Liver (tissue), 9 donors: ENCODE results near the gene ALX4. TPM values are rescaled to one million over a fixed set of nuclear protein-coding genes. Genes with fewer than 3 reads are reported as not detected.

Source experiments
- DNase-seq: peaks from one replicate; pipeline ENCODE4 v3.0.0-alpha.2; 2017; ENCODE audit warnings: low spot score
- H3K27ac ChIP-seq, 2 donors: one replicate each; pipeline ENCODE4 v1.7.0; 2013; ENCODE audit warnings: inconsistent platforms in 2 of 2, low read length in 2 of 2, control low read depth in 1 of 2, low read depth in 1 of 2, mild to moderate bottlenecking in 1 of 2
- H3K27me3 ChIP-seq, 4 donors: one replicate each; pipeline versions ENCODE4 v1.6.1 to v1.7.0; 2013; ENCODE audit warnings: low read length in 3 of 4, inconsistent platforms in 1 of 4, mild to moderate bottlenecking in 1 of 4, moderate library complexity in 1 of 4; ENCODE audit not compliant: control insufficient read depth in 4 of 4, insufficient read depth in 4 of 4
- H3K36me3 ChIP-seq, 4 donors: one replicate each; pipeline versions ENCODE4 v1.6.1 to v1.7.0; 2013; ENCODE audit warnings: low read length in 3 of 4, mild to moderate bottlenecking in 3 of 4, low read depth in 1 of 4, moderate library complexity in 1 of 4; ENCODE audit not compliant: control insufficient read depth in 4 of 4, insufficient read depth in 3 of 4
- H3K4me1 ChIP-seq, 4 donors: one replicate each; pipeline versions ENCODE4 v1.6.1 to v1.7.0; 2013; ENCODE audit warnings: low read length in 3 of 4, mild to moderate bottlenecking in 3 of 4, moderate library complexity in 1 of 4; ENCODE audit not compliant: control insufficient read depth in 4 of 4, insufficient read depth in 4 of 4
- H3K4me3 ChIP-seq, 3 donors: one replicate each; pipeline versions ENCODE4 v1.6.1 to v1.7.0; 2013; ENCODE audit warnings: low read length in 3 of 3, control low read depth in 1 of 3, low read depth in 1 of 3, mild to moderate bottlenecking in 1 of 3
- H3K9ac ChIP-seq, 2 donors: one replicate each; pipeline ENCODE4 v1.7.0; 2013; ENCODE audit warnings: low read length in 2 of 2, mild to moderate bottlenecking in 2 of 2, moderate library complexity in 2 of 2, control low read depth in 1 of 2, low read depth in 1 of 2
- H3K9me3 ChIP-seq, 4 donors: one replicate each; pipeline versions ENCODE4 v1.6.1 to v1.7.0; 2013; ENCODE audit warnings: low read length in 3 of 4; ENCODE audit not compliant: control insufficient read depth in 4 of 4
- ATF3 ChIP-seq: IDR thresholded peaks from 2 replicates; pipeline ENCODE4 v1.6.1; 2016; ENCODE audit warnings: antibody characterized with exemption
- CTCF ChIP-seq: fragments of 150-350 bp; IDR thresholded peaks from 2 replicates; pipeline ENCODE4 v1.5.1; 2017; ENCODE audit warnings: improper control_type of control experiment, low read depth, low read length; ENCODE audit not compliant: missing input control
- FOXA1 ChIP-seq: IDR thresholded peaks from 2 replicates; pipeline ENCODE4 v1.6.1; 2016; ENCODE audit warnings: antibody characterized with exemption
- GABPA ChIP-seq, 2 donors: IDR thresholded peaks in 1 of 2; conservative IDR thresholded peaks in 1 of 2; 2 replicates each; pipeline ENCODE4 v1.6.1; 2016; ENCODE audit warnings: antibody characterized with exemption in 2 of 2, mild to moderate bottlenecking in 1 of 2, moderate library complexity in 1 of 2
- HNF4A ChIP-seq, 2 donors: conservative IDR thresholded peaks; 2 replicates each; pipeline ENCODE4 v1.6.1; 2016; ENCODE audit warnings: antibody characterized with exemption in 2 of 2, mild to moderate bottlenecking in 2 of 2
- HNF4G ChIP-seq: IDR thresholded peaks from 2 replicates; pipeline ENCODE4 v1.6.1; 2016; ENCODE audit warnings: antibody characterized with exemption
- JUND ChIP-seq, 2 donors: IDR thresholded peaks; 2 replicates each; pipeline ENCODE4 v1.6.1; 2016; ENCODE audit warnings: antibody characterized with exemption in 2 of 2
- NR2F2 ChIP-seq: IDR thresholded peaks from 2 replicates; pipeline ENCODE4 v1.6.1; 2016; ENCODE audit warnings: antibody characterized with exemption
- RAD21 ChIP-seq, 2 donors: IDR thresholded peaks; 2 replicates each; pipeline ENCODE4 v1.6.1; 2016; ENCODE audit warnings: antibody characterized with exemption in 2 of 2, mild to moderate bottlenecking in 2 of 2
- REST ChIP-seq: IDR thresholded peaks from 2 replicates; pipeline ENCODE4 v1.6.1; 2016; ENCODE audit warnings: antibody characterized with exemption, mild to moderate bottlenecking
- RXRA ChIP-seq, 2 donors: IDR thresholded peaks; 2 replicates each; pipeline ENCODE4 v1.6.1; 2017 to 2018; ENCODE audit warnings: antibody characterized with exemption in 2 of 2, mild to moderate bottlenecking in 1 of 2
- SP1 ChIP-seq: IDR thresholded peaks from 2 replicates; pipeline ENCODE4 v1.6.1; 2018; ENCODE audit warnings: antibody characterized with exemption, mild to moderate bottlenecking
- TAF1 ChIP-seq: conservative IDR thresholded peaks from 2 replicates; pipeline ENCODE4 v1.6.1; 2016; ENCODE audit warnings: antibody characterized with exemption, mild to moderate bottlenecking
- YY1 ChIP-seq: IDR thresholded peaks from 2 replicates; pipeline ENCODE4 v1.6.1; 2016; ENCODE audit warnings: antibody characterized with exemption, mild to moderate bottlenecking
- WGBS: extraction: QIAGEN DNeasy Blood & Tissue Kit; methylation state at CpG from one replicate; pipeline ENCODE4 v1.1.7; 2013; 5-methylcytosine and 5-hydroxymethylcytosine counted together
- polyA plus RNA-seq, 2 donors: library from polyadenylated mRNA; stranded (reverse) in 1 of 2; unstranded in 1 of 2; fragments of 200-250 nt in 1 of 2; fragments of >200 nt in 1 of 2; fragmentation: Nextera tagmentation in 1 of 2; extraction: Ambion mirVana in 1 of 2; gene quantifications; one replicate each; pipeline versions ENCODE4 v1.2.1 to v1.2.3, GENCODE V29; 2013 to 2015
- total RNA-seq, 2 donors: library from RNA; depleted of rRNA; stranded (reverse); fragments of >200 nt; gene quantifications; one replicate each; pipeline ENCODE4 v1.2.3, GENCODE V29; 2014
- TF ChIP-seq, protein P1 (sequence below): IDR thresholded peaks from 2 replicates; pipeline ENCODE4 v1.6.1; 2016; ENCODE audit warnings: antibody characterized with exemption
- donor health status: healthy.
- donor health status: healthy.
- donor health status: healthy.
- donor health status: healthy.
- donor health status: healthy.

ALX4 gene
- total RNA-seq (not detected), polyA plus RNA-seq (not detected)

GRCh38 chr11:44309478-44310205, at the start of gene ALX4:
Gene ALX4 (minus strand): TSS chr11:44310139. CDS start chr11:44310062, 77 bp downstream.
- WGBS: 2% methylated on average over 71 of the region's 71 CpGs
- Histone ChIP-seq H3K27ac (no peak within 1 kb of the TSS), H3K27me3 (peaks cover 10 to 44% (median 25%) of the 10 kb centered on the region in 4 donors), H3K4me3 (peak within 1 kb of the TSS in 1 of 3 donors; percentile 31), H3K4me1 (peaks cover 5 to 27% (median 19%) of the 10 kb centered on the region in 4 donors), H3K36me3 (no peaks in the 10 kb centered on the region), H3K9ac (no peak within 1 kb of the TSS), H3K9me3 (no peaks in the 10 kb centered on the region)
- no peak for DNase-seq
- TF ChIP-seq JUND (IDR thresholded peaks at IDR 0.05) (no peak), RAD21 (IDR thresholded peaks at IDR 0.05) (no peak), RXRA (IDR thresholded peaks at IDR 0.05) (no peak), FOXA1 (no peak), YY1 (no peak), HNF4G (no peak)

- no peaks in the 10 kb centered on the region for H3K36me3 ChIP-seq
- 74% methylated on average over 12 of the region's 12 CpGs for WGBS
- no peaks in the 10 kb centered on the region for H3K9me3 ChIP-seq
- no peak for DNase-seq
- no peak overlapping the region for H3K27ac ChIP-seq
- no peak for TF ChIP-seq CTCF
- no peak for TF ChIP-seq YY1
- no peak for TF ChIP-seq FOXA1
- no peak for TF ChIP-seq ATF3
- no peak for TF ChIP-seq HNF4G
- no peak for TF ChIP-seq JUND (IDR thresholded peaks at IDR 0.05)
- TF ChIP-seq NR2F2: no peak
- TF ChIP-seq, protein P1, sequence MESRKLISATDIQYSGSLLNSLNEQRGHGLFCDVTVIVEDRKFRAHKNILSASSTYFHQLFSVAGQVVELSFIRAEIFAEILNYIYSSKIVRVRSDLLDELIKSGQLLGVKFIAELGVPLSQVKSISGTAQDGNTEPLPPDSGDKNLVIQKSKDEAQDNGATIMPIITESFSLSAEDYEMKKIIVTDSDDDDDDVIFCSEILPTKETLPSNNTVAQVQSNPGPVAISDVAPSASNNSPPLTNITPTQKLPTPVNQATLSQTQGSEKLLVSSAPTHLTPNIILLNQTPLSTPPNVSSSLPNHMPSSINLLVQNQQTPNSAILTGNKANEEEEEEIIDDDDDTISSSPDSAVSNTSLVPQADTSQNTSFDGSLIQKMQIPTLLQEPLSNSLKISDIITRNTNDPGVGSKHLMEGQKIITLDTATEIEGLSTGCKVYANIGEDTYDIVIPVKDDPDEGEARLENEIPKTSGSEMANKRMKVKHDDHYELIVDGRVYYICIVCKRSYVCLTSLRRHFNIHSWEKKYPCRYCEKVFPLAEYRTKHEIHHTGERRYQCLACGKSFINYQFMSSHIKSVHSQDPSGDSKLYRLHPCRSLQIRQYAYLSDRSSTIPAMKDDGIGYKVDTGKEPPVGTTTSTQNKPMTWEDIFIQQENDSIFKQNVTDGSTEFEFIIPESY: no peak
- no peak for TF ChIP-seq RXRA (IDR thresholded peaks at IDR 0.05)
- TF ChIP-seq REST: no peak
- no peak for TF ChIP-seq TAF1
- no peak for TF ChIP-seq GABPA (IDR thresholded peaks at IDR 0.05 in 1 of 2, conservative IDR thresholded peaks at IDR 0.05 in 1 of 2)
- no peak for TF ChIP-seq SP1
- no peak for TF ChIP-seq HNF4A (conservative IDR thresholded peaks at IDR 0.05)
- H3K9ac ChIP-seq: no peak overlapping the region
- no peaks in the 10 kb centered on the region for H3K27me3 ChIP-seq
- no peaks in the 10 kb centered on the region for H3K4me1 ChIP-seq
- H3K4me3 ChIP-seq: no peak overlapping the region
Observed at GRCh38 chr11:44359162-44359561, 49.2 kb upstream of the ALX4 start.
